ENCODE results near the gene GLDN.
"Not testable (repeated sequence)": the region's sequence is repeated elsewhere in the genome, so short reads cannot be mapped to it uniquely, and the experiment has no call there.

The GLDN gene

GRCh38 chr15:51425517-51426040, 84.1 kb downstream of the GLDN start:
- Histone ChIP-seq H3K27ac (no peak overlapping the region), H3K36me3 (ENCODE audit: control insufficient read depth, insufficient read depth, low read length) (no peaks in the 10 kb centered on the region), H3K79me2 (no peaks in the 10 kb centered on the region), H3K4me1 (no peaks in the 10 kb centered on the region), H3K9me3 (ENCODE audit: control insufficient read depth, low read length) (no peaks in the 10 kb centered on the region), H2AFZ (no peak overlapping the region), H3K9ac (no peak overlapping the region), H3K27me3 (ENCODE audit: control insufficient read depth, insufficient read depth, low read length) (no peaks in the 10 kb centered on the region), H3K4me3 (ENCODE audit: low read depth, low read length) (no peak overlapping the region), H3K4me2 (ENCODE audit: low read length) (no peak overlapping the region)
- no peak for TF ChIP-seq CTCF (IDR thresholded peaks at IDR 0.05)

GRCh38 chr15:51438526-51438925, 97.1 kb downstream of the GLDN start:
- Histone ChIP-seq H3K4me2 (ENCODE audit: low read length) (no peak overlapping the region), H2AFZ (no peak overlapping the region)
- TF ChIP-seq CTCF (IDR thresholded peaks at IDR 0.05), result no peak

GRCh38 chr15:51443282-51443914, 101.9 kb downstream of the GLDN start:
- no peak overlapping the region for H2AFZ ChIP-seq
- H3K9me3 ChIP-seq (ENCODE audit: control insufficient read depth, low read length), result no peaks in the 10 kb centered on the region
- no peak overlapping the region for H3K9ac ChIP-seq
- no peaks in the 10 kb centered on the region for H3K79me2 ChIP-seq
- no peaks in the 10 kb centered on the region for H3K27me3 ChIP-seq (ENCODE audit: control insufficient read depth, insufficient read depth, low read length)
- no peaks in the 10 kb centered on the region for H3K36me3 ChIP-seq (ENCODE audit: control insufficient read depth, insufficient read depth, low read length)
- H3K27ac ChIP-seq, result no peak overlapping the region
- H3K4me3 ChIP-seq (ENCODE audit: low read depth, low read length), result no peak overlapping the region
- no peak overlapping the region for H3K4me2 ChIP-seq (ENCODE audit: low read length)
- no peaks in the 10 kb centered on the region for H3K4me1 ChIP-seq
- TF ChIP-seq CTCF (IDR thresholded peaks at IDR 0.05), result no peak

More at GRCh38 chr15:51438526-51438925, 97.1 kb downstream of the GLDN start:
- H3K27ac ChIP-seq, result no peak overlapping the region
- no peak overlapping the region for H3K4me3 ChIP-seq (ENCODE audit: low read depth, low read length)
- no peaks in the 10 kb centered on the region for H3K4me1 ChIP-seq
- H3K9ac ChIP-seq, result no peak overlapping the region
- H3K36me3 ChIP-seq (ENCODE audit: control insufficient read depth, insufficient read depth, low read length), result no peaks in the 10 kb centered on the region
- H3K79me2 ChIP-seq, result no peaks in the 10 kb centered on the region
- no peaks in the 10 kb centered on the region for H3K27me3 ChIP-seq (ENCODE audit: control insufficient read depth, insufficient read depth, low read length)
- H3K9me3 ChIP-seq (ENCODE audit: control insufficient read depth, low read length), result no peaks in the 10 kb centered on the region

GRCh38 chr15:51444112-51444511, 102.7 kb downstream of the GLDN start:
- Histone ChIP-seq H3K9me3 (ENCODE audit: control insufficient read depth, low read length) (no peaks in the 10 kb centered on the region), H3K36me3 (ENCODE audit: control insufficient read depth, insufficient read depth, low read length) (no peaks in the 10 kb centered on the region), H2AFZ (no peak overlapping the region), H3K27ac (no peak overlapping the region), H3K4me1 (no peaks in the 10 kb centered on the region), H3K4me2 (ENCODE audit: low read length) (no peak overlapping the region), H3K9ac (no peak overlapping the region), H3K4me3 (ENCODE audit: low read depth, low read length) (no peak overlapping the region), H3K79me2 (no peaks in the 10 kb centered on the region), H3K27me3 (ENCODE audit: control insufficient read depth, insufficient read depth, low read length) (no peaks in the 10 kb centered on the region)
- TF ChIP-seq CTCF (IDR thresholded peaks at IDR 0.05), result no peak

GRCh38 chr15:51444807-51445206, 103.4 kb downstream of the GLDN start:
- no peaks in the 10 kb centered on the region for H3K79me2 ChIP-seq
- no peaks in the 10 kb centered on the region for H3K27me3 ChIP-seq (ENCODE audit: control insufficient read depth, insufficient read depth, low read length)
- H3K36me3 ChIP-seq (ENCODE audit: control insufficient read depth, insufficient read depth, low read length), result no peaks in the 10 kb centered on the region
- H3K27ac ChIP-seq, result no peak overlapping the region
- no peaks in the 10 kb centered on the region for H3K4me1 ChIP-seq
- no peak overlapping the region for H3K4me3 ChIP-seq (ENCODE audit: low read depth, low read length)
- no peak overlapping the region for H3K9ac ChIP-seq
- no peaks in the 10 kb centered on the region for H3K9me3 ChIP-seq (ENCODE audit: control insufficient read depth, low read length)
- no peak overlapping the region for H3K4me2 ChIP-seq (ENCODE audit: low read length)
- no peak overlapping the region for H2AFZ ChIP-seq
- no peak for TF ChIP-seq CTCF (IDR thresholded peaks at IDR 0.05)

GRCh38 chr15:51446029-51446744, 104.7 kb downstream of the GLDN start:
- not testable (repeated sequence) for H3K9me3 ChIP-seq (ENCODE audit: control insufficient read depth, low read length); H3K79me2 ChIP-seq; H3K27me3 ChIP-seq (ENCODE audit: control insufficient read depth, insufficient read depth, low read length); H3K36me3 ChIP-seq (ENCODE audit: control insufficient read depth, insufficient read depth, low read length); H2AFZ ChIP-seq; H3K9ac ChIP-seq; H3K27ac ChIP-seq; H3K4me1 ChIP-seq; H3K4me3 ChIP-seq (ENCODE audit: low read depth, low read length); H3K4me2 ChIP-seq (ENCODE audit: low read length)

All from parathyroid adenoma (tissue), 2 donors.